ENCODE measurements around the gene LBHD2.

DNA sequence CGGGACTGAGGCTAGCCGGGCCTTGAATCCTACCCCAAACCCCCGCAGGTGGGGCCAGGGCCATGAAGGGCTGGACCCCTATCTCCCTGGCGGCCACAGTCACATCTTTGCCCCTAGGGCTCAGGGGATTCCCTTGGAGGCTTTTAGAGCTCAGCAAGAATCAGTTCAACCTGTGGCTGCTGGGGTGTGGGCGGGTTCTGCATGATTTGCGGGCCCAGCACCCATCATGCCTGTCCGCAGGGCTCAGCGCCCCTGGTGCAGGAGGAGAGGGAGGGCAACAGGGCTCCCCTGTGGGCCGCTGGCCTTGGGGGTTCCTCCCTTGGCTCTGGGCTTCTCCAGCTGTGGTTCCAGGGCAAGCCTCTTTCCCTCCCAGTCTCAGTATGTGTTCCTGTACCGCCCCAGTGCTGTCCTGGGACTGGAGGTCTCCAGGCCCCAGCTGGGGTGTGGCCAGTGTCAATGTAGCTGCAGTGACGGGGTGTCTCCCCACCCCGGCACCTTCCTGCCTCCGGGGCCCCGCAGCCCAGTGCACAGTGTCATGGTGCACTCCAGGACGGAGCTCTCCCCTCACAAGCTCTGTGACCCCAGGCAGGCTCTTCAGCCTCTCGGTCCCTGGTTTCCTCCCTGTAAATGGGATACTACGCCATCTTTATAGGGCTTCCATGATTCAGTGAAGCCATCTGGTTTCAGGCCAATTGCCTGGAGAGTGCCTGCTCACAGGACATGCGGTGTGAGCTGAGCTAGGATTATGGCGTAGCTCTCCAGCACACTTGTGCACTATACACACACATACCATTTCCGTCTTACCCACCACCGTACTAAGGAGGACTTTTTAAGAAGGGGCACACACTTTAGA, 9.9 kb upstream of the LBHD2 start:
- TF ChIP-seq JUND (IDR thresholded peaks at IDR 0.05; ENCODE audit: low read length) (no peak), CTCF (IDR thresholded peaks at IDR 0.05; ENCODE audit: control extremely low read depth in 1 of 3, insufficient read depth in 1 of 3, low read depth in 1 of 3, low read length in 3 of 3) (no peak), TCF12 (IDR thresholded peaks at IDR 0.05; ENCODE audit: low read depth, low read length) (no peak), CHD2 (IDR thresholded peaks at IDR 0.05; ENCODE audit: low read length) (no peak), TAF1 (IDR thresholded peaks at IDR 0.05; ENCODE audit: low read depth, low read length) (no peak), KDM1A (IDR thresholded peaks at IDR 0.05; ENCODE audit: borderline replicate concordance, low read length) (no peak), CBX5 (IDR thresholded peaks at IDR 0.05; ENCODE audit: low read depth, low read length) (no peak), POLR2A (IDR thresholded peaks at IDR 0.05; ENCODE audit: control extremely low read depth in 1 of 2, low read depth in 2 of 2, low read length in 2 of 2) (no peak), TEAD4 (IDR thresholded peaks at IDR 0.05; ENCODE audit: low read depth, low read length) (no peak), MAFK (IDR thresholded peaks at IDR 0.05; ENCODE audit: low read depth, low read length) (no peak), RNF2 (IDR thresholded peaks at IDR 0.05; ENCODE audit: borderline replicate concordance, low read depth, low read length, missing control alignments, poor library complexity, severe bottlenecking) (no peak), RAD21 (IDR thresholded peaks at IDR 0.05 in 1 of 2, conservative IDR thresholded peaks at IDR 0.05 in 1 of 2; ENCODE audit: low read depth in 2 of 2, low read length in 2 of 2) (no peak)
- TF ChIP-seq, protein P1, sequence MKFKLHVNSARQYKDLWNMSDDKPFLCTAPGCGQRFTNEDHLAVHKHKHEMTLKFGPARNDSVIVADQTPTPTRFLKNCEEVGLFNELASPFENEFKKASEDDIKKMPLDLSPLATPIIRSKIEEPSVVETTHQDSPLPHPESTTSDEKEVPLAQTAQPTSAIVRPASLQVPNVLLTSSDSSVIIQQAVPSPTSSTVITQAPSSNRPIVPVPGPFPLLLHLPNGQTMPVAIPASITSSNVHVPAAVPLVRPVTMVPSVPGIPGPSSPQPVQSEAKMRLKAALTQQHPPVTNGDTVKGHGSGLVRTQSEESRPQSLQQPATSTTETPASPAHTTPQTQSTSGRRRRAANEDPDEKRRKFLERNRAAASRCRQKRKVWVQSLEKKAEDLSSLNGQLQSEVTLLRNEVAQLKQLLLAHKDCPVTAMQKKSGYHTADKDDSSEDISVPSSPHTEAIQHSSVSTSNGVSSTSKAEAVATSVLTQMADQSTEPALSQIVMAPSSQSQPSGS (IDR thresholded peaks at IDR 0.05; ENCODE audit: low read length): no peak
